ENCODE data around the gene ETS1.

GRCh38 chr11:128520206-128520887 lies 67.0 kb downstream of the ETS1 start:
- TF ChIP-seq ZNF544 (tag by site-specific recombination; IDR thresholded peaks at IDR 0.05) = no peak
- no peak for TF ChIP-seq ZNF501 (tag by site-specific recombination; IDR thresholded peaks at IDR 0.05)

Measured in HEK293 (cell line).